GM19351 (cell line): ENCODE results near the gene KIFC1.
"Not testable (repeated sequence)": the region's sequence is repeated elsewhere in the genome, so short reads cannot be mapped to it uniquely, and the experiment has no call there.

Experiments
- ATAC-seq: cut with Tn5 transposase; IDR thresholded peaks from one replicate; pipeline ENCODE4 v1.9.1; 2021; ENCODE audit warnings: mild to moderate bottlenecking, moderate library complexity; ENCODE audit not compliant: unreplicated experiment

The KIFC1 gene

GRCh38 chr6:33373960-33374910, 17.4 kb upstream of the KIFC1 start:
- no peak for ATAC-seq

GRCh38 chr6:33375143-33375671, 16.4 kb upstream of the KIFC1 start:
- ATAC-seq = no peak

DNA sequence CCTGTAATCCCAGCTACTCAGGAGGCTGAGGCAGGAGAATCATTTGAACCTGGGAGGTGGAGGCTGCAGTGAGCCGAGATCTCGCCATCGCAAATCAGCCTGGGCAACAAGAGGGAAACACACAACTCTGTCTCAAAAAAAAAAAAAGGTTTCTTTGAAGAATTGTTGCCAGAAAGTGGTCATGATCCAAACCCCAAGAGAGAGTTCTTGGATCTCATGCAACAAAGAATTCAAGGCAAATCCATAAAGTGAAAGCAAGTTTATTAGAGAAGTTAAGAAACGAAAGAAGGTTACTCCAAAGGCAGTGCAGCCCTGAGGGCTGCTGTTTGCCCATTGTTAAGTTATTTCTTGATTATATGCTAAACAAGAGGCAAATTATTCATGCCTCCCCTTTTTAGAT, 14.5 kb upstream of the KIFC1 start:
- no peak for ATAC-seq

DNA sequence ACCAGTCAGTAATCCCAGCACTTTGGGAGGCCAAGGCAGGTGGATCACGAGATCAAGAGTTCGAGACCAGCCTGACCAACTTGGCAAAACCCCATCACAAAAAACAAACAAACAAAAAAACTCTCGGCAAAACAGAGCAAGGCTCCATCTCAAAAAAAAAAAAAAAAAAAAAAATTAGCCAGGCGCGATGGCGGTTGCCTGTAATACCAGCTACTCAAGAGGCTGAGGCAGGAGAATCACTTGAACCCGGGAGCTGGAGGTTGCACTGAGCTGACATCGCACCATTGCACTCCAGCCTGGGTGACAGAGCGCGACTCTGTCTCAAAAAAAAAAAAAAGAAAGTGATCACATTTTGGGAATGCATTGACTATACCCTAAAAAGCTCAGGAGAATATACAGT, 12.4 kb upstream of the KIFC1 start:
- not testable (repeated sequence) for ATAC-seq

DNA sequence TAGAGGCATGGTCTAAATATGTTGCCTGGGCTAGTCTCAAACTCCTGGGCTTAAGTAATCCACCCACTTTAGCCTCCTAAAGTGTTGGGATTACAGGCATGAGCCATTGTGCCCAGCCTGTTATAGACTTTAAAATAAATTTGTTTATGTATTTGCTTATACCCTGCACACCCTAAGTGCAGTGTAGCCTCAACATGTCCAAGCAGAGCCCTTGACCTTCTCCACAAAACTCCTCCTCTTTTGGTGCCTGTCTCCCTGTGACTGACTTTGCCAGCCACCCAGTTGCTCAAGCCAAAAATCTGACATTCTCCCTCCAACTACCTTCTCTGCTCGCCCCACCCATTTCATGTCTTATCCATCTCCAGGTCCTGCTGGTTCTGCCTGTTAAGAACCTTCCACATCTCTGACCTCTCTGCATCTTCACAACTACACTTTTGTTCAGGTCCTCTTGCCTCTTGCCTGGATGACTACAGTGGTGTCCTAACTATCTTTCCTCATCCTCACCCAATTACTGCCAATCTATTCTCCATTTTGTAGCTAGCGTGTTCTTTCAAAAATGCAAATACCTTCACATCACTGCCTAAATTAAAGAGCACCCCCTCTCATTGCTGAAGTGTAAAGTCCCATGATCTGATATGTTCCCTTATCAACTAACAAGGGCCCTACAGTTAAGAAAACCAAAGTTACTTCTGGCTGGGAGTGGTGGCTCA, 11.2 kb upstream of the KIFC1 start:
- ATAC-seq = no peak

GRCh38 chr6:33383427-33384185, 8.0 kb upstream of the KIFC1 start:
- ATAC-seq = no peak

DNA sequence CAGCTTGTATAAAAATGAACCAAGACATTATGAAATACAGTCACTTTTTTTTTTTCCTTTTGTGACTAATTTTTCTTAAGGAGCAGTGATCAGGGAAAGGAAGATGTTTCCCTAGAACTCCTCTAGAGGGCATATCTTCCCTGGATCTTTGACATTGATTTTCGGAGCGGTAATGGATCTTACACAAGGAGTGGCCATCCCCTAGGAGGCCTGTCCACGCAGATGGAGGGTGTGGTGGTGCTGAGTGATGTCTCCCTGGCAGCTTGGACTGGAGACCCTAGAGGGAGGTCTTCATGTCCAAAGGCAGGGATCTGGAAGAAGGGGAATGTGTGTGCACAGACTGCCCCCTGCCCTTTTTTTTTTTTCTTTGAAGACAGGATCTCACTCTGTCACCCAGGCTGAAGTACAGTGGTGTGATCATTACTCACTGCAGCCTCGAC, 7.0 kb upstream of the KIFC1 start:
- ATAC-seq = no peak

- no peak for ATAC-seq
These were observed 1.4 kb upstream of the KIFC1 start for GRCh38 chr6:33390173-33390572.

DNA sequence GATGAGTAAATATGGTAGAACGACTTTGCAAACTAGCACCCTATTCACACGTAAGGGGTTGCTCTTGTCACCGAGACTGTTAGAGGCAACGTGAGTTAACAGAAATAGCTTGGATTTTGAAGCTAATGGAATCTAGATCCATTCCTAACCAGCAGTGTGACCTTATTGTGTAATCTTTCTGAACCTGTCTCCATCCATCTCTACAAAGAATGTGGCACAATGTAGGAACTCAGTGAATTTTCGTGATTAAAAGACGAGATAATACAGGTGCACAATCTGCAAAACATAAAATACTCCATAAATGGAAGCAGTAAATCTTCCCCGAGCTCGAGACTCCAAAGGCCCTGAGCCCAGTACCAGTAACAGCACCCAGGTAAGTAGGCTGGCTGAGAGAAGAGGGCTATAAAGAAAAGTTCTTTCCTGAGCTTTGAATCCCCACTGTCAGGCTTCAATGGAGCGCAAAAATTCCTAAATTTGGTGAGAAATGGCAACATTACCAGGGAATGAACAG, 801 bp upstream of the KIFC1 start:
- no peak for ATAC-seq

- ATAC-seq = peak; percentile 14
These were observed 435 bp downstream of the KIFC1 start for GRCh38 chr6:33391922-33392594.

DNA sequence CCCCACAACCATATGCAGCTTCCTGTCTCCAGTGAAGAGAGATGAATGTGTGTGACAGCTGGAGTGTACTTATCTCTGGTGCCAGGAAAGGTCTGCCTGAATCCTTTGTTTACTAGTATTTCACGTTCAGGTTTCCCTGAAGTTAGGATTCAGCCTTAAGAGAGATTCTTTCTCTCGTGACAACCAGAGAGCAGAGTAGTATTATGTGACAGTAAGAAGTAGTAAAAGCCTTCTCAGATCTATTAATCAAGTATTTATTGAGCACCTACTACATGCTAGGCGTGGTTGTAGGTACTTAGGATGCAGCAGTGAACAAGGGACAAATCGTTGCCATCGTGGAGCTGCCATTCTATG, 949 bp downstream of the KIFC1 start:
- ATAC-seq = no peak

GRCh38 chr6:33392979-33393378, 1.4 kb downstream of the KIFC1 start:
- ATAC-seq = no peak

DNA sequence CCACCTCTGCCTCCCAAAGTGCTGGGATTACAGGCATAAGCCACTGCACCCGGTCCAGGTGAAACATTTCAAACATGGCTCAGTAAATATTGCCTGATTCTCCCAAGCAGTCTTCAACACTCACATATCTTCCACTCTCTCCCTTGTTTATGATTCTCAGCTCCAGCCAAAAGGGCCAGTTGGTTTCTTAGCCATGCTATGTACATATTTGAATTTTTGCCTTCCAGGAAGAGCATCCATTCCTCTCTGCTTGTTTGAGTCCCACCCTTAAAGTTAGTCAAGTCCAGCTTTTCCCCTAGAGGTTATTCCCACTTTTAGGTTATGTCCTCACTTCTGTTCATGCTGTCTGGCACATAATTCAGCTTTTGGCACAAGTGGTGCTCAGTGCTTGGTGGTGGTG, 5.9 kb downstream of the KIFC1 start:
- no peak for ATAC-seq

GRCh38 chr6:33398601-33399000, 7.0 kb downstream of the KIFC1 start:
- ATAC-seq = not testable (repeated sequence)

GRCh38 chr6:33399881-33400280, 8.3 kb downstream of the KIFC1 start:
- not testable (repeated sequence) for ATAC-seq

DNA sequence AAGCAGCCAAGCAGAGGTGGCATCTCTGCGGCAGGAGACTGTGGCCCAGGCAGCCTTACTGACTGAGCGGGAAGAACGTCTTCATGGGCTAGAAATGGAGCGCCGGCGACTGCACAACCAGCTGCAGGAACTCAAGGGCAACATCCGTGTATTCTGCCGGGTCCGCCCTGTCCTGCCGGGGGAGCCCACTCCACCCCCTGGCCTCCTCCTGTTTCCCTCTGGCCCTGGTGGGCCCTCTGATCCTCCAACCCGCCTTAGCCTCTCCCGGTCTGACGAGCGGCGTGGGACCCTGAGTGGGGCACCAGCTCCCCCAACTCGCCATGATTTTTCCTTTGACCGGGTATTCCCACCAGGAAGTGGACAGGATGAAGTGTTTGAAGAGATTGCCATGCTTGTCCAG, 13.3 kb downstream of the KIFC1 start:
- no peak for ATAC-seq

DNA sequence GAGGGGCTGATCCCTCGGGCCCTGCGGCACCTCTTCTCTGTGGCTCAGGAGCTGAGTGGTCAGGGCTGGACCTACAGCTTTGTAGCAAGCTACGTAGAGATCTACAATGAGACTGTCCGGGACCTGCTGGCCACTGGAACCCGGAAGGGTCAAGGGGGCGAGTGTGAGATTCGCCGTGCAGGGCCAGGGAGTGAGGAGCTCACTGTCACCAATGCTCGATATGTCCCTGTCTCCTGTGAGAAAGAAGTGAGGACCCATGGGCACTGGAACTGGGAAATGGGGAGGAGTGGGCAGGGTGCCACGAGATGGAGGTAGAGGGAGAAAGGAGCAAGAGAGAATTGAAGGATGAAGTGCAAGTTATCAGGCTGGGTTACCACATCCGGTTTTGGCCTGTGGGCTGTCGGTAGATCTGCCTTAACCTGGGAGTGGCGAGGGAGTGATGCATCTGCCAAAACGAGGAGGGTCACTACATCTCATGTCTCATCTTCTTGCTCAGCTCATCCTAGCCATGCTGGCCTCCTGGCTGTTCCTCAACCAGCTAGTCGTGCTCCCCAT, 13.8 kb downstream of the KIFC1 start:
- no peak for ATAC-seq

GRCh38 chr6:33406126-33406525, 14.5 kb downstream of the KIFC1 start:
- no peak for ATAC-seq

GRCh38 chr6:33407132-33407718, 15.6 kb downstream of the KIFC1 start:
- ATAC-seq = no peak
